ENCODE results near the gene CYB5D1. TPM values are rescaled to one million over a fixed set of nuclear protein-coding genes. Genes with fewer than 3 reads are reported as not detected.

Gene CYB5D1
- total and polyA plus RNA-seq, 2 donors from 2014 or later, result 14.3 to 20.4 TPM

DNA sequence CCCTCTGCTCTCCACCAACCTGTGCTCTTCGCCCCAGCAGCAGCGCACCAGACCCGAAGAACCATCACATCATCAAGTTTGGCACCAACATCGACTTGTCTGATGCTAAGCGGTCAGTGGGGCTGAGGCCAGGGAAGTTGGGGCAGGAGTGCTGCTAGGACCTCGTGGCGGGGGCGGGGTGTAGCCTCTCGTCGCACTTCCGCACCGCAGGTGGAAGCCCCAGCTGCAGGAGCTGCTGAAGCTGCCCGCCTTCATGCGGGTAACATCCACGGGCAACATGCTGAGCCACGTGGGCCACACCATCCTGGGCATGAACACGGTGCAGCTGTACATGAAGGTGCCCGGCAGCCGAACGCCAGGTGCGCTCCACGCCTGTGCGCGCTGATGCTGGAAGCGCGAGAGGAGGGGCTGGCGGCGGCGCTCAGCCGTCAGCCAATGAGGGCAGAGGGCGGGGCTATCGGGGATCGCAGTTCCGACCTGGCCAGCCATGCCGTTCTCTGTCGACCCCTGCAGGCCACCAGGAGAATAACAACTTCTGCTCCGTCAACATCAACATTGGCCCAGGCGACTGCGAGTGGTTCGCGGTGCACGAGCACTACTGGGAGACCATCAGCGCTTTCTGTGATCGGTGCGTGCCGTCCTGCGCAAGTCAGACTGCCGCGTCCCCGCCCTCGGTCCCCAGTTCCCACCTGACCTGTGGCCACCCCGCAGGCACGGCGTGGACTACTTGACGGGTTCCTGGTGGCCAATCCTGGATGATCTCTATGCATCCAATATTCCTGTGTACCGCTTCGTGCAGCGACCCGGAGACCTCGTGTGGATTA lies 6.2 kb upstream of the CYB5D1 start:
- Histone ChIP-seq H3K9me3 (ENCODE audit: control insufficient read depth in 2 of 3, insufficient read depth in 1 of 3, low read length in 3 of 3) (no peaks in the 10 kb centered on the region), H3K36me3 (ENCODE audit: control insufficient read depth in 2 of 3, insufficient read depth in 3 of 3, low read length in 3 of 3) (peaks cover 8 to 39% (median 19%) of the 10 kb centered on the region in 3 donors), H3K4me1 (ENCODE audit: control insufficient read depth in 2 of 3, insufficient read depth in 2 of 3, low read depth in 1 of 3, low read length in 3 of 3) (peaks cover 0 to 22% (median 0%) of the 10 kb centered on the region in 3 donors), H3K27me3 (ENCODE audit: control insufficient read depth, insufficient read depth, low read length) (no peaks in the 10 kb centered on the region), H3K9ac (ENCODE audit: low read length in 3 of 3) (no peak overlapping the region), H3K4me3 (ENCODE audit: low read length in 3 of 3) (no peak overlapping the region), H3K27ac (ENCODE audit: low read depth in 2 of 2, low read length in 2 of 2) (peak overlapping the region; percentile 19 to 34)
- TF ChIP-seq CTCF (IDR thresholded peaks at IDR 0.05; ENCODE audit: borderline replicate concordance, extremely low read depth, insufficient read depth), result peak; percentile 99
- FAIRE-seq (no peak), DNase-seq (peak; percentile 93 to 97 (median 95))
- intact Hi-C loops (cut with DNase I), result no loop called here

- Histone ChIP-seq H3K4me3 (ENCODE audit: low read length in 3 of 3) (no peak overlapping the region), H3K9ac (ENCODE audit: low read length in 3 of 3) (no peak overlapping the region), H3K9me3 (ENCODE audit: control insufficient read depth in 2 of 3, insufficient read depth in 1 of 3, low read length in 3 of 3) (no peaks in the 10 kb centered on the region), H3K36me3 (ENCODE audit: control insufficient read depth in 2 of 3, insufficient read depth in 3 of 3, low read length in 3 of 3) (peaks cover 8 to 39% (median 17%) of the 10 kb centered on the region in 3 donors), H3K27me3 (ENCODE audit: control insufficient read depth, insufficient read depth, low read length) (no peaks in the 10 kb centered on the region), H3K4me1 (ENCODE audit: control insufficient read depth in 2 of 3, insufficient read depth in 2 of 3, low read depth in 1 of 3, low read length in 3 of 3) (peaks cover 0 to 24% (median 0%) of the 10 kb centered on the region in 3 donors), H3K27ac (ENCODE audit: low read depth in 2 of 2, low read length in 2 of 2) (peak overlapping the region in 1 of 2 donors; percentile 34)
- no peak for TF ChIP-seq CTCF (IDR thresholded peaks at IDR 0.05; ENCODE audit: borderline replicate concordance, extremely low read depth, insufficient read depth)
- DNase-seq (peak in 1 of 5 donors; percentile 84), FAIRE-seq (no peak)
- intact Hi-C loops (cut with DNase I), result no loop called here
Observed at GRCh38 chr17:7852262-7852670, 5.5 kb upstream of the CYB5D1 start.

DNA sequence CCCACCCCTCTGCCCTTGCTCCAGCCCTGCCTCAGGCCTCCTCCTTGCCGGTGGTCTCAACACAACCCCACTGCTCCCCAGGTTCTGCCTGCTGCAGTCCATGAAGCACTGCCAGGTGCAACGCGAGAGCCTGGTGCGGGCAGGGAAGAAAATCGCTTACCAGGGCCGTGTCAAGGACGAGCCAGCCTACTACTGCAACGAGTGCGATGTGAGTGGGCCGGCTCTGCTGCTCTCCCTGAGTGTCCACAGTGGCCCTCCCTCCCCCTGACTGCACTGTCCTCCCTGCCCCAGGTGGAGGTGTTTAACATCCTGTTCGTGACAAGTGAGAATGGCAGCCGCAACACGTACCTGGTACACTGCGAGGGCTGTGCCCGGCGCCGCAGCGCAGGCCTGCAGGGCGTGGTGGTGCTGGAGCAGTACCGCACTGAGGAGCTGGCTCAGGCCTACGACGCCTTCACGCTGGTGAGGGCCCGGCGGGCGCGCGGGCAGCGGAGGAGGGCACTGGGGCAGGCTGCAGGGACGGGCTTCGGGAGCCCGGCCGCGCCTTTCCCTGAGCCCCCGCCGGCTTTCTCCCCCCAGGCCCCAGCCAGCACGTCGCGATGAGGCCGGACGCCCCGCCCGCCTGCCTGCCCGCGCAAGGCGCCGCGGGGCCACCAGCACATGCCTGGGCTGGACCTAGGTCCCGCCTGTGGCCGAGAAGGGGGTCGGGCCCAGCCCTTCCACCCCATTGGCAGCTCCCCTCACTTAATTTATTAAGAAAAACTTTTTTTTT lies 4.7 kb upstream of the CYB5D1 start:
- intact Hi-C loops (cut with DNase I), result no loop called here
- DNase-seq (peak in 2 of 5 donors; percentile 64 to 80), FAIRE-seq (no peak)
- no peak for TF ChIP-seq CTCF (IDR thresholded peaks at IDR 0.05; ENCODE audit: borderline replicate concordance, extremely low read depth, insufficient read depth)
- Histone ChIP-seq H3K9ac (ENCODE audit: low read length in 3 of 3) (no peak overlapping the region), H3K4me3 (ENCODE audit: low read length in 3 of 3) (no peak overlapping the region), H3K36me3 (ENCODE audit: control insufficient read depth in 2 of 3, insufficient read depth in 3 of 3, low read length in 3 of 3) (peaks cover 8 to 39% (median 17%) of the 10 kb centered on the region in 3 donors), H3K9me3 (ENCODE audit: control insufficient read depth in 2 of 3, insufficient read depth in 1 of 3, low read length in 3 of 3) (no peaks in the 10 kb centered on the region), H3K27ac (ENCODE audit: low read depth in 2 of 2, low read length in 2 of 2) (no peak overlapping the region), H3K4me1 (ENCODE audit: control insufficient read depth in 2 of 3, insufficient read depth in 2 of 3, low read depth in 1 of 3, low read length in 3 of 3) (peaks cover 0 to 24% (median 0%) of the 10 kb centered on the region in 3 donors), H3K27me3 (ENCODE audit: control insufficient read depth, insufficient read depth, low read length) (no peaks in the 10 kb centered on the region)
